Measurements from ENCODE around the gene TTC7B.

GRCh38 chr14:90678420-90678819, 137.8 kb downstream of the TTC7B start:
- TF ChIP-seq POLR2A (IDR thresholded peaks at IDR 0.05) = no peak
- TF ChIP-seq CTCF (IDR thresholded peaks at IDR 0.05) = no peak

Data from esophagus squamous epithelium (tissue), 4 donors.